A549 (cell line): ENCODE measurements around the gene FASLG. TPM values are rescaled to one million over a fixed set of nuclear protein-coding genes. Genes with fewer than 3 reads are reported as not detected.

Experiments used
- ATAC-seq, 2 experiments: fragments of 200-7000 bp in 1 of 2; fragments of >200 bp in 1 of 2; cut with Nextera tagmentation in 1 of 2; cut with Tn5 transposase in 1 of 2; 3 replicates each; pipeline versions ENCODE4 v1.8.0 to v1.9.1; 2018 to 2020; ENCODE audit warnings: mild to moderate bottlenecking in 1 of 2, moderate library complexity in 1 of 2
- CTCF ChIA-PET: fragments of 300-600 bp; sonication (Branson Sonifier 250); formaldehyde crosslinking; extraction: SDS; loops from one replicate; lab custom pipeline; 2021; ENCODE audit warnings: antibody characterized with exemption, inconsistent platforms; lab: Yijun Ruan, JAX
- POLR2A ChIA-PET: fragments of 350-600 bp; formaldehyde crosslinking; extraction: SDS; loops from one replicate; lab custom pipeline; 2021; ENCODE audit warnings: antibody characterized with exemption, inconsistent platforms; lab: Yijun Ruan, JAX
- DNase-seq, 2 experiments: peaks; one replicate each; pipeline versions ENCODE4 v3.0.0 to v3.0.0-alpha.2; 2011 to 2016; ENCODE audit warnings: low read depth in 1 of 2, low spot score in 1 of 2
- FAIRE-seq: peaks from 2 replicates; lab custom pipeline; 2011; peaks lifted over from hg19 to GRCh38; lab: Jason Lieb, UNC
- H3K27ac ChIP-seq, 2 experiments: fragments of >200 bp; sonication (Bioruptor Twin); formaldehyde crosslinking; 3 replicates each; pipeline ENCODE4 v1.5.1; 2016 to 2017
- H3K4me1 ChIP-seq: fragments of >200 bp; sonication (Bioruptor Twin); formaldehyde crosslinking; 3 replicates; pipeline ENCODE4 v1.6.1; 2016
- H3K4me2 ChIP-seq: fragments of >200 bp; sonication (Bioruptor Twin); formaldehyde crosslinking; 3 replicates; pipeline ENCODE4 v1.6.1; 2016
- H3K4me3 ChIP-seq: fragments of >200 bp; sonication (Bioruptor Twin); formaldehyde crosslinking; 3 replicates; pipeline ENCODE4 v1.5.1; 2016
- H3K9me3 ChIP-seq: fragments of >200 bp; sonication (Bioruptor Twin); formaldehyde crosslinking; 3 replicates; pipeline ENCODE4 v1.6.1; 2016
- BCL3 ChIP-seq: fragments of >200 bp; sonication (Bioruptor Twin); formaldehyde crosslinking; IDR thresholded peaks from 3 replicates; pipeline ENCODE4 v1.6.1; 2016
- BHLHE40 ChIP-seq: IDR thresholded peaks from 2 replicates; pipeline ENCODE4 v1.6.1; 2012; ENCODE audit warnings: low read depth, low read length, inconsistent platforms
- CBX8 ChIP-seq: fragments of 200-600 bp; sonication (generic); IDR thresholded peaks from 2 replicates; pipeline ENCODE4 v1.6.1; 2016
- E2F6 ChIP-seq: IDR thresholded peaks from 2 replicates; pipeline ENCODE4 v1.6.1; 2012; ENCODE audit warnings: low read depth, borderline replicate concordance
- EHF ChIP-seq: fragments of 250-450 bp; sonication (Bioruptor Pico); IDR thresholded peaks from 2 replicates; pipeline ENCODE4 v1.5.0; 2020; ENCODE audit warnings: mild to moderate bottlenecking
- ESRRA ChIP-seq: fragments of 150-350 bp; IDR thresholded peaks from 2 replicates; pipeline ENCODE4 v1.6.1; 2014; ENCODE audit warnings: mild to moderate bottlenecking, low read length, borderline replicate concordance
- FOSB ChIP-seq: fragments of 250-450 bp; sonication (Bioruptor Pico); IDR thresholded peaks from 2 replicates; pipeline ENCODE4 v1.5.0; 2020; ENCODE audit warnings: mild to moderate bottlenecking, moderate library complexity
- HEYL ChIP-seq: fragments of 250-450 bp; sonication (Bioruptor Pico); IDR thresholded peaks from 2 replicates; pipeline ENCODE4 v1.8.0; 2021; ENCODE audit warnings: mild to moderate bottlenecking, moderate library complexity
- HOXB5 ChIP-seq: fragments of 250-450 bp; sonication (Bioruptor Pico); IDR thresholded peaks from 2 replicates; pipeline ENCODE4 v1.5.0; 2020; ENCODE audit warnings: mild to moderate bottlenecking, moderate library complexity
- KDM1A ChIP-seq: fragments of 200-600 bp; sonication (generic); IDR thresholded peaks from 2 replicates; pipeline ENCODE4 v1.6.1; 2016; ENCODE audit warnings: low read depth, mild to moderate bottlenecking
- KDM5A ChIP-seq: fragments of 200-600 bp; sonication (generic); IDR thresholded peaks from 2 replicates; pipeline ENCODE4 v1.6.1; 2016; ENCODE audit warnings: antibody characterized with exemption, mild to moderate bottlenecking
- NFE2L2 ChIP-seq: fragments of 150-350 bp; conservative IDR thresholded peaks from 2 replicates; pipeline ENCODE4 v1.6.1; 2014; ENCODE audit warnings: low read length
- PHF8 ChIP-seq: fragments of 200-600 bp; sonication (generic); IDR thresholded peaks from 2 replicates; pipeline ENCODE4 v1.6.1; 2016; ENCODE audit warnings: low read depth, mild to moderate bottlenecking, antibody characterized with exemption, moderate library complexity, borderline replicate concordance
- RNF2 ChIP-seq: fragments of 200-600 bp; sonication (generic); IDR thresholded peaks from 2 replicates; pipeline ENCODE4 v1.6.1; 2016; ENCODE audit warnings: low read depth, mild to moderate bottlenecking, antibody characterized with exemption, moderate library complexity, borderline replicate concordance
- TFCP2L1 ChIP-seq: fragments of 250-450 bp; sonication (Bioruptor Pico); IDR thresholded peaks from 2 replicates; pipeline ENCODE4 v1.5.0; 2021; ENCODE audit warnings: mild to moderate bottlenecking
- ZC3H11A ChIP-seq: fragments of 450-650 bp; IDR thresholded peaks from 2 replicates; pipeline ENCODE4 v1.6.1; 2014; ENCODE audit warnings: antibody characterized with exemption, mild to moderate bottlenecking
- WGBS: methylation state at CpG from one replicate; pipeline ENCODE4 v1.1.6; 2017; ENCODE audit errors: missing lambda C conversion rate; 5-methylcytosine and 5-hydroxymethylcytosine counted together
- polyA plus RNA-seq, 4 experiments: library from polyadenylated mRNA; depleted of rRNA in 3 of 4; stranded (reverse); fragments of >200 nt; fragmentation: RNase III in 1 of 4; extraction: RNeasy Plus Mini Kit Qiagen cat#74134 plus additional on column Dnase treatment in 1 of 4; gene quantifications; 2 replicates in 3 of 4; 3 replicates in 1 of 4; pipeline ENCODE4 v1.2.3, GENCODE V29; 2011 to 2017

The FASLG gene
- polyA plus RNA-seq, 2 of the 4 experiments (the other 2 are of a cell fraction), result not detected

GRCh38 chr1:172657586-172657985, 1.3 kb upstream of the FASLG start:
- Histone ChIP-seq H3K4me3 (no peak overlapping the region), H3K4me1 (peaks cover 27% of the 10 kb centered on the region), H3K4me2 (no peak overlapping the region), H3K27ac (no peak overlapping the region), H3K9me3 (no peaks in the 10 kb centered on the region)
- no peak for ATAC-seq
- no peak for FAIRE-seq
- TF ChIP-seq TFCP2L1 (CRISPR knock-in tag), result no peak
- no peak for TF ChIP-seq ESRRA
- TF ChIP-seq HEYL (CRISPR knock-in tag), result no peak
- no peak for TF ChIP-seq BCL3
- 79% methylated on average over 1 of the region's 1 CpG for WGBS
- POLR2A ChIA-PET, result no interaction called here
- no peak for DNase-seq
- CTCF ChIA-PET, result no interaction called here

- no peak for FAIRE-seq
- H3K9me3 ChIP-seq, result no peaks in the 10 kb centered on the region
These were observed 2.2 kb downstream of the FASLG start for GRCh38 chr1:172661107-172661506.

GRCh38 chr1:172662464-172663109, 3.7 kb downstream of the FASLG start:
- WGBS, result 80% methylated on average over 14 of the region's 14 CpGs
- Histone ChIP-seq H3K9me3 (no peaks in the 10 kb centered on the region), H3K4me1 (peaks cover 6% of the 10 kb centered on the region; the same call in 2 of the 3 replicates)
- TF ChIP-seq HOXB5 (no peak), E2F6 (no peak), CBX8 (no peak), BHLHE40 (no peak), KDM1A (no peak), NFE2L2 (no peak)
- TF ChIP-seq, all 56 proteins: peak for 0
- H3K4me3 ChIP-seq, result no peak overlapping the region
- FAIRE-seq (no peak), ATAC-seq (no peak), DNase-seq (no peak)
- no peak overlapping the region for H3K27ac ChIP-seq
- no peak overlapping the region for H3K4me2 ChIP-seq
- ChIA-PET POLR2A (no interaction called here), CTCF (interaction anchor here (1.1 kb wide), 1 partner anchor 70 kb away, joined by 3 read pairs; no protein-coding TSS in a partner anchor)

More at GRCh38 chr1:172661107-172661506, 2.2 kb downstream of the FASLG start:
- no peak overlapping the region for H3K4me2 ChIP-seq
- ATAC-seq, result no peak
- H3K27ac ChIP-seq, result no peak overlapping the region
- ChIA-PET CTCF (no interaction called here), POLR2A (no interaction called here)
- no peak overlapping the region for H3K4me3 ChIP-seq
- TF ChIP-seq KDM5A, result no peak
- TF ChIP-seq FOSB (CRISPR knock-in tag), result no peak
- 60% methylated on average over 3 of the region's 3 CpGs for WGBS
- DNase-seq, result no peak
- peaks cover 6% of the 10 kb centered on the region; the same call in 2 of the 3 replicates for H3K4me1 ChIP-seq

- no peaks in the 10 kb centered on the region for H3K4me1 ChIP-seq
- 45% methylated on average over 3 of the region's 3 CpGs for WGBS
- no peak overlapping the region for H3K4me3 ChIP-seq
- CTCF ChIA-PET, result interaction anchor here (0.6 to 1.8 kb wide), 3 partner anchors 11 to 144 kb away, joined by 3 to 4 read pairs (median 3); no protein-coding TSS in a partner anchor
- no peak overlapping the region for H3K27ac ChIP-seq
- POLR2A ChIA-PET, result no interaction called here
- TF ChIP-seq ZC3H11A (no peak), CBX8 (no peak)
- H3K9me3 ChIP-seq, result no peaks in the 10 kb centered on the region
- H3K4me2 ChIP-seq, result no peak overlapping the region
- DNase-seq, result peak in 1 of 2 experiments; percentile 19
- ATAC-seq, result no peak
- no peak for FAIRE-seq
These were observed 4.8 kb downstream of the FASLG start for GRCh38 chr1:172663732-172664131.

- no peak for TF ChIP-seq EHF
- TF ChIP-seq PHF8, result no peak
- TF ChIP-seq TFCP2L1 (CRISPR knock-in tag), result no peak
- no peak for TF ChIP-seq RNF2
- ChIA-PET POLR2A (no interaction called here), CTCF (interaction anchor here (1.5 kb wide), 1 partner anchor 58 kb away, joined by 5 read pairs; no protein-coding TSS in a partner anchor)
- H3K4me2 ChIP-seq, result no peak overlapping the region
- ATAC-seq (no peak), FAIRE-seq (no peak), DNase-seq (no peak)
- no peak overlapping the region for H3K27ac ChIP-seq
- H3K4me1 ChIP-seq, result no peaks in the 10 kb centered on the region
- WGBS, result 60% methylated on average over 3 of the region's 3 CpGs
- H3K4me3 ChIP-seq, result no peak overlapping the region
- no peaks in the 10 kb centered on the region for H3K9me3 ChIP-seq
These were observed 9.2 kb downstream of the FASLG start for GRCh38 chr1:172668097-172668496.
